Fibroblast of mammary gland (primary cell): ENCODE data around the gene GLCCI1.
A peak's percentile ranks its signal among the peaks of the same experiment; 100 is the strongest.

Experiments used
- DNase-seq: peaks from one replicate; pipeline ENCODE4 v3.0.0-alpha.2; 2010; ENCODE audit warnings: low read depth
- H3K4me3 ChIP-seq: 2 replicates; pipeline ENCODE4 v1.5.1; 2011; ENCODE audit warnings: low read depth, mild to moderate bottlenecking, low read length, moderate library complexity; ENCODE audit not compliant: control insufficient read depth
- TF ChIP-seq, protein P1 (sequence below): conservative IDR thresholded peaks from 2 replicates; pipeline ENCODE4 v1.5.1; 2011; ENCODE audit warnings: low read depth, low read length, inconsistent platforms; ENCODE audit not compliant: control insufficient read depth, insufficient read depth

GLCCI1 gene

DNA sequence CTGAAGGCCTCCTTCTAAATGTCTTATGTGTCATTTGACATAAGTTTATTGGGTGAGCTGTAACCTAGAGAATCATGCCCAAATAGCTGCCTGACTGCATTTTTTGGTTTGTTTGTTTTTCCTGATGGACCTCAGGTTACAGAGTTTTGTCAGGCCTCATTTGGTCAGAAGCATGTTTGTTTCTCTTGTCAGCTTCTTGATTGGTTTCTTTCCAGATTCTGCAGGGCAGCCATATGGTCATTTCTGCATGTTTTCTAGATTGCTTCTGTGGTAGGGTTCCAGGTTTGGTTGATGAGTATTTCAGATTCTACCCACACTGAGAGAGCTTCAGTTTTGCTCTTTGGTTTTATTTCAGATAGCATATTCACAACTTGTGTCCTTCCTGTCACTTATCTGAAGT is 28.0 kb downstream of the GLCCI1 start:
- DNase-seq: peak; percentile 59
- TF ChIP-seq, protein P1, sequence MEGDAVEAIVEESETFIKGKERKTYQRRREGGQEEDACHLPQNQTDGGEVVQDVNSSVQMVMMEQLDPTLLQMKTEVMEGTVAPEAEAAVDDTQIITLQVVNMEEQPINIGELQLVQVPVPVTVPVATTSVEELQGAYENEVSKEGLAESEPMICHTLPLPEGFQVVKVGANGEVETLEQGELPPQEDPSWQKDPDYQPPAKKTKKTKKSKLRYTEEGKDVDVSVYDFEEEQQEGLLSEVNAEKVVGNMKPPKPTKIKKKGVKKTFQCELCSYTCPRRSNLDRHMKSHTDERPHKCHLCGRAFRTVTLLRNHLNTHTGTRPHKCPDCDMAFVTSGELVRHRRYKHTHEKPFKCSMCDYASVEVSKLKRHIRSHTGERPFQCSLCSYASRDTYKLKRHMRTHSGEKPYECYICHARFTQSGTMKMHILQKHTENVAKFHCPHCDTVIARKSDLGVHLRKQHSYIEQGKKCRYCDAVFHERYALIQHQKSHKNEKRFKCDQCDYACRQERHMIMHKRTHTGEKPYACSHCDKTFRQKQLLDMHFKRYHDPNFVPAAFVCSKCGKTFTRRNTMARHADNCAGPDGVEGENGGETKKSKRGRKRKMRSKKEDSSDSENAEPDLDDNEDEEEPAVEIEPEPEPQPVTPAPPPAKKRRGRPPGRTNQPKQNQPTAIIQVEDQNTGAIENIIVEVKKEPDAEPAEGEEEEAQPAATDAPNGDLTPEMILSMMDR: no peak

DNA sequence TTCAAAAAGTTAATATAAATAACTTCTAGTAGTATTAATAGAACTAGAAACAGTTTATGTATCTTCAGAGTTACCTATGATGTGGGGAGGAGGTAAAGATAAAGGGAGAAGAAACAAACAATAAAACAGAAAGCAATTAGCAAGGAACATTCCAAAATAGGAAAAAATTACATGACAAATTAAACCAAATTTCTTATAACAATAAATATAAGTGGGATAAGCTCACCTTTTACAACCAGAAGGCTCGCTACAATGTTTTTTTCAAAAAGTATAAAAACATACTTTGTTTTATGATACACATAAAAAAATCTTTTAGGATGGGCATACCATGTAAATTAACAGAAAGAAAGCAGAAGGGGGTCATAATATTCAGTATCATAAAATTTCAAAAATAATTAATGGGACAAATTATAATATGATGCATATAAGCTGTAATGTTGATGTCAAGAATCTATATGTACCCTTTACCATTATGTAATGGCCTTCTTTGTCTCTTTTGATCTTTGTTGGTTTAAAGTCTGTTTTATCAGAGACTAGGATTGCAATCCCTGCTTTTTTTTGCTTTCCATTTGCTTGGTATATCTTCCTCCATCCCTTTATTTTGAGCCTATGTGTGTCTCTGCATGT is 31.8 kb downstream of the GLCCI1 start:
- TF ChIP-seq, protein P1: no peak
- H3K4me3 ChIP-seq: no peak overlapping the region
- DNase-seq: no peak

More for the DNA sequence above, 28.0 kb downstream of the GLCCI1 start:
- H3K4me3 ChIP-seq: no peak overlapping the region

DNA sequence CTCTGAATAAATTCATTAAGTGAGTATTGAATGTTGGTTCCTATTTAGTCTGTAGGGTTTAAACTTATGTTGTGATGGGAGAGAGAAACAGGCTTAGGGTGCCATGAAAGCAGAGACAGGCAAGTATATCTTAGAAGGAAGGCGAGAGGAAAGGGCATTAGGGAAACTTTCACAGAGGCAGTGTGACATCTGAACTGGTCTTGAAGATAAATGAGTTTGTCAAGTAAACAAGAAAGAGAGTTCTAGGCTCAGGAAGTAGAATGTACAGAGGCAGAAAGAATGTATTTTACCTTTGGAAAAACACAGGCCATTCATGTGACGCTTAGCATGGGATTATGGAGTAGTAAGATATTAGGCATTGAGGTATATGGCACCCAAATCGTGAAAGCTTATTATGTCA is 34.5 kb downstream of the GLCCI1 start:
- no peak overlapping the region for H3K4me3 ChIP-seq
- DNase-seq: no peak
- TF ChIP-seq, protein P1: no peak

DNA sequence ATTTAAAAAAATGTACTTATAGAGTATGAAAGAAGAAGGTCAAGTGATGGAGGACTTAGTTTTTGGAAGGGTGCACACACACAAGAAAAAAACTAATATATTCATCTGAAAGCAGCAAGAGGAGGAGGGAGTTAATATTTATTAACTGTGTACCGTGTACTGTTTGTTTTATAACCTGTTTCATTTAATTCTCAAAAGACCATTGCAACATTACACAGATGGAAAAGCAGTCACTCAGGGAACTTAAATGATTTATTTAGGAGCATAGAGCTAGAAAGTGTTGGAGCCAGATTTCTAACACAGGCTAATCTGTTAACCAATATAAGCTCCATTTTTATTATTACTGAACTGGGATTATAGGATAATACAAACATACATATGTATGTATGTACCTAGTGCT is 36.7 kb downstream of the GLCCI1 start:
- TF ChIP-seq, protein P1: no peak
- H3K4me3 ChIP-seq: no peak overlapping the region
- DNase-seq: no peak

DNA sequence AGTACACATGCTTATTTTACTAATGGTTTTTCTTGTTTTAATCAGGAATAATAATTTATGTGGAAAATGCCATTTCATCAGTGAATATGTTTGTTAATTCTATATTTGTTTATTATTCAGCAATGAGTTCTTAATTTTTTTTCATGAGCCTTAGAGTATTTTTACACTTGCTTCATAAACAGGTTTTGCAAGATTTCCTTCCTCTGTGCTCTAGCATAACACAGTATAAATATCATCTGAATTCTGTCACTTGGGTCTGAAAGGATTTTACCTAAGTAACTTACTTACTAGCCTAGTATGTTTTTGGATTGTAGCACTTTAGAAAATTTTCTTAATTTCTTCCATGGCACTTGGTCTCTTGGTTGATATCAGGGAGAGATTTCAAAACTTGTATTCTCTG is 45.8 kb downstream of the GLCCI1 start:
- TF ChIP-seq, protein P1: no peak
- DNase-seq: no peak
- no peak overlapping the region for H3K4me3 ChIP-seq

DNA sequence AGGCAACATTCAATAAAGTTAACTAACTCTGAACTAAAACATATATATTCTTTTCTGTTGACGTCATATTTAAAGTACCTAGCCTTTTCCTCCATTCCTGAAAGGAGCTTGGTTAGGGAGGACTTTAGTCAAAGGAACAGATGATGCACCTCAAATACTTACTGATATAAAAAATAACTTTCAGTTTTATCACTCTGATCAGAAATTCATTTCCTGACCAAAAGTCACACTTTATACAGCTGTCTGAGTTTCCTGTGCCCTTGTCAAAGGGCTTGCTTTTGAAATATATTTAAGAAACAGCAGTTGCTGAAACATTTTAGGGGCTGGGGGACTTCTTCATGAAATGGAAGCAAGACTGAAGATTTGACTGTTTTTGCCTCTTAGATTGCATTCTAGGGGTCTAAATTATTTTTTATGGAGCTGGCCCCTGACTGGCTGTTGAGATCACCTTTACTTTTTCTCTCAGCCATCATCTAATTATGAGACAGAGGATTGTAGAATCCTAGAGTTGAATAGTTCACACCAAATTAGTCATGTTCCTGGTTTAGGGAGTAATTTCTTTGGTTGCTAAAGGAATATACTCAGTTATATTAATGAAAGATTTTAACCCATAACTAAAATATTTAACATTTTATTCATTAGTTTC is 46.6 kb downstream of the GLCCI1 start:
- no peak overlapping the region for H3K4me3 ChIP-seq
- no peak for DNase-seq
- TF ChIP-seq, protein P1: no peak
